ENCODE data around the gene ABTB2.
"Not testable (repeated sequence)": the region's sequence is repeated elsewhere in the genome, so short reads cannot be mapped to it uniquely, and the experiment has no call there.

The ABTB2 gene

DNA sequence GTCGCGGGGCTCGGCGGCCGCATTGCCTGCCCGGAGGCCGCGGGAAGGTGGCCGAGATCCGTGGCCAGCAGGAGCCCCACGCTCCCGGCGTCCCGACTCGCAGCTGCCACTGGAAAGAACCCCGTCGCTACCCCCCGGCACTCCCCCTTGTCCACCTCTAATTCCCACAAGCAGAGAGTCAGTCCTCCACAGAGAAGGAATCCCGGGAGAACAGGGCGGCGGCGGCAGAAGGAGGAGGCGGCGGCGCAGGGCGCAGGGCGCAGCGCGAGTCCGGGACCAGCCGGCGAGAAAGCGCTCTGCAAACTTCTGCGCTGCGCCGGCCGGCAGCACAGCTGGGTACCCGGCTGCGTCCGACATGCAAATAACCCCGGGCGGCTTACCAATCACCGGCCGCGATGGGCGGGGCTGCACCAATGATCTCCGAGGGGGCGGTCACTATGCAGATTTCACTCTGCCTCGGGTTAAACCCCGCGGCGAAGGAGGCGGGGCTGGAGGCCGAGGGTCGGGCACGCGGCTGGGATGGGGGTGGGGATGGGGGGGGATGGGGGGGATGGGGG, at the start of gene ABTB2:
Gene ABTB2, minus strand, starts transcription at position 310 of the 557 bp plus-strand sequence.
- DNase-seq = peak; percentile 94

- no peak for DNase-seq
Observed at GRCh38 chr11:34407121-34407813, 49.5 kb upstream of the ABTB2 start.

- DNase-seq = no peak
Observed at GRCh38 chr11:34406413-34406812, 48.6 kb upstream of the ABTB2 start.

DNA sequence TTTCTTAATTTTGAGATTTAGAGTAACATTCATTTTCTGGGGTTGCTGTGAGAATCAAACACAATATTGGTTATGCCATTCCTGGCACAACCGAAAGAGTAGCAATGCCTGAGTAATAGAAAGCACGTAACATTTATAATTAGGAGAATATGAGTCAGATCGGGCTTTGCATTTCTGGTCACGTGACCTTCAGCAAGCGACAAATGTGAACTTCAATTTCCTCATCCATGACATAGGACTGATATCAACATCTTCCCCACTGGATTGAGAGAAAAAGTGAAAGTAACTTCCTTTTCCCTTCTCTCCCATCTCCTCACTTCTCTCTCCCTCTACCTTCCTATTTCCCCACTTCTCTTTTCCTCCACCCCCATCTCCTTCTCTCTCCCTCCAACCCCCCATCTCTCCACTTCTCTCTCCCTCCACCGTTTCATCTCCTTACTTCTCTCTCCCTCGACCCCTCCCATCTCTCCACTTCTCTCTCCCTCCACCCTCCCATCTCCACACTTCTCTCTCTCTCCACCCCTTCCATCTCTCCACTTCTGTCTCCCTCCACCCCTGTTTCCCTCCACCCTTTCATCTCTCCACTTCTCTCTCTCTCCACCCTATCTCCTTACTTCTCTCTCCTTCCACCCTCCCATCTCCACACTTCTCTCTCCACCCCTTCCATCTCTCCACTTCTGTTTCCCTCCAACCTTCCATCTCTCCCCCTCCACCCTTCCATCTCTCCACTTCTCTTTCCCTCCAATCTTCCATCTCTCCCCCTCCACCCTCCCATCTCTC, 47.5 kb upstream of the ABTB2 start:
- no peak for DNase-seq

GRCh38 chr11:34404280-34404679, 46.5 kb upstream of the ABTB2 start:
- no peak for DNase-seq

DNA sequence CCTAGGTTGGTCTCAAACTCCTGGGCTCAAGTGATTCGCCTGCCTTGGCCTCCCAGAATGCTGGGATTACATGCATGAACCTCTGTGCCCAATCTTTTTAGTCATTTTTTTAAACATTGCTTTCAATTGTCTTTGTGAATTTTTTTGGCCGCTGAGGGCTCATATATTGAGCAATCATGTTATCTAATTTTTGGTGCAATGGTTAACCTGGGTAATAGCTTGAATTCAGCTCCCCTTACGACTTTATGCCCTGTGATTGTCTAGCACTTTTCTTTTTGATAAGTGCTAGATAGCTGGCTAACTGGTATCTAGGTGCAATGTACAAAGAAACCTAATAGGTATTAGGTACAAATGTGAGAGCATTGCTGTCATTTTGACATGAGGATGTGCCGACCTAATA, 45.6 kb upstream of the ABTB2 start:
- no peak for DNase-seq

DNA sequence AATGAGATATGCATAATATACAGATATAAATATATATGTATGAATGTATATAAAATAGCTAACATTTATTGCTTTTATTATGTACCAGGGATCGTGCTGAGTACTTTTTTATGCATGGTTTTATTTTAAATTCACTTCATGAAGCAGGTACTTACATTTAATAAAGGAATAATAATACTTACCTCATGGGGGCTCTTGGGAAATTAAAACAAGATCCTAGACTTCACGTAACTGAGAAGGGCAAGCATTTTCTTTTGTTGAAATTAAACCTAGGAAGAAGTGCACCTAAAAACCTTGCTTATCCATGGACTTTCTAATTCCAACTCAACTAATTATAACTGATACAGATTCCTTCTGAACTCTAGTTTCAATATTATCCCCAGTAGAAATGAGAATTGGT, 40.0 kb upstream of the ABTB2 start:
- no peak for DNase-seq

DNA sequence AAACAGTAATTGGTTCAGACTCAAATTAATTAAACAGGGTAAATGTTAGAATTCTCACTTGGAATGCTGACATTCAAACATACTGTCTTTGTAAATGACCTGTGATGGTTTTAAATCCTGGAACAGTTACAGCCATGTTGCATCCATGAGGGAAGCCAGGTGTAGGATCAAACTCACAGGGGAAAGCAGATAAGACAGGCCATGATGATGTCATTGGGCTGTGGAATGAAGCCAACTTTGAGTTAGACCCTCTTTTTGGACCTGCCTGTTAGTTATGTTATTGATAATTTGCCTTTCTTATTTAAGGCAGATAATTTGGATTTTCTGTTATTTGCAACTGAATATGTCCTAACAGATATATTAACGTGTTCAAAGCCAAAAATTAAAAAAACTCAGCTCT, 39.3 kb upstream of the ABTB2 start:
- no peak for DNase-seq

- no peak for DNase-seq
Observed at GRCh38 chr11:34395916-34396550, 38.2 kb upstream of the ABTB2 start.

GRCh38 chr11:34394771-34395300, 37.0 kb upstream of the ABTB2 start:
- DNase-seq = no peak

- DNase-seq = no peak
Observed at GRCh38 chr11:34387653-34388052, 29.8 kb upstream of the ABTB2 start.

- not testable (repeated sequence) for DNase-seq
Observed at GRCh38 chr11:34386356-34386755, 28.5 kb upstream of the ABTB2 start.

- peak; percentile 10 for DNase-seq
Observed at GRCh38 chr11:34382532-34383276, 24.9 kb upstream of the ABTB2 start.

- DNase-seq = no peak
Observed at GRCh38 chr11:34381775-34382174, 24.0 kb upstream of the ABTB2 start.

DNA sequence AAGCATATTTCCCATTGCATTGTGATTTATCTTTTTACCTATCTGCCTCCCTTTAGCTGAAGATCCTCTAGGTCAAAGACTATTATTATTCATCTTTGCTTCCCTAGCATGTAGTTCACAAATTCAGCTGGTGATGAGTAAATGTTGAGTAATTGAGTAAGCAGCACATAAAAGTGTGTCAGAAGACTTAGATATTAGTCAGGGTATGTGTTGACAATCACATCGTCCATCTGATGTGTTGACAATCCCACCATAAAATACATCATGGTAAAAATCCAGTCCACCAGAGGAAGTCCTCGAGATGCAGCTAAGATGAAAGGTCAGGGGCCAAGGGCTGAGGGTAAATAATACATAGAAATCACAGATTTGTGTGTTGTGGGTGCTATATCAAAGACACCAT, 22.9 kb upstream of the ABTB2 start:
- DNase-seq = no peak

GRCh38 chr11:34379539-34379938, 21.7 kb upstream of the ABTB2 start:
- DNase-seq = no peak

DNA sequence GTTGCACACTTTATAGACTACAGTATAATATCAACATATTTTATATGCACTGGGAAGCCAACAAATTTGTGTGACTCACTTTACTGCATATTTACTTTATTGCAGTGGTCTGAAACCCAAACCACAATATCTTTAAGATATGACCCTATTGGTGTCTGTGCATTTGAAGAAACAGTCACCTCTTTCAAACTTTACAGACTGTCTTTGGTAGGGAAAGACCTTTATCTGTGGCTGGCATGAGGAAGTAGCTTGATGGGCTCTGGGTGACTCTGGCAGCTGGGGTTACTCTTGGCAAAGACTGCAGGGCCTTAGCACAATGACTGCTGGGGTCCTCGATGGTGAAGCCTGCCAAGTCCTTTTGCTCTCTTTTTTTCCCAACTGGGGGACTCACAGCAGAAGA, 21.3 kb upstream of the ABTB2 start:
- peak; percentile 45 for DNase-seq

DNA sequence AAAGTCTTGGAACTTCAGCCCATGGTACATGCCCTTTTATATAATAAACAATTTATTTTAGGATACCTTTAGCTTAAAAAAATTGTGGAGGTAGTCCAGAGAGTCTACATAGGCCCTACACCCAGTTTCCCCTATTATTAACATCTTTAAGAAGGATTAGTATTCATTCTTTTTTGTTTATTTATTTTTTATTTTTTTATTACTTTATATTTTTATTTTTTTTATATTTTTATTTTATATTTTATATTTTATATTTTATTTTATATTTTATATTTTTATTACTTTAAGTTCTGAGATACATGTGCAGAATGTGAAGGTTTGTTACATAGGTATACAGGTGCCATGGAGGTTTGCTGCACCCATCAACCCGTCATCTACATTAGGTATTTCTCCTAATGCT, 15.9 kb upstream of the ABTB2 start:
- no peak for DNase-seq

DNA sequence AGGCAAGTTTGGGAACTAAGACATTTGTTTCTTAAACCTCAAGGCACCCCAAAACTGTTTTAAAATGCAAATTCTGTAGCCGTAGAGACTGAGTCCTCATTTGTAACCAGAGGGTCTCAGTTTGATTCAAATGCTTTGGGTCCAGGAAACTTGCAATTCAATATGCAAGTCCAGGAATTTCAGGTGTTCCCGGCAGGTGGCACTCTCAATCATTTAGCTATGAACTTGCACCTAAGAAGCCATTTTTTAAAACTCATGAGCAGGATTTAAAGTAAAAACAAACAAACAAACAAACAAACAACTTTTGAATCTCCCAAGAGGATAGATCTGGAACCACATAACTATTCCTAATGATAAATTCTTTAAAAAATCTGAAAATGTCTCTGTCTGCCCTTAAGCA, 8.7 kb upstream of the ABTB2 start:
- no peak for DNase-seq

DNA sequence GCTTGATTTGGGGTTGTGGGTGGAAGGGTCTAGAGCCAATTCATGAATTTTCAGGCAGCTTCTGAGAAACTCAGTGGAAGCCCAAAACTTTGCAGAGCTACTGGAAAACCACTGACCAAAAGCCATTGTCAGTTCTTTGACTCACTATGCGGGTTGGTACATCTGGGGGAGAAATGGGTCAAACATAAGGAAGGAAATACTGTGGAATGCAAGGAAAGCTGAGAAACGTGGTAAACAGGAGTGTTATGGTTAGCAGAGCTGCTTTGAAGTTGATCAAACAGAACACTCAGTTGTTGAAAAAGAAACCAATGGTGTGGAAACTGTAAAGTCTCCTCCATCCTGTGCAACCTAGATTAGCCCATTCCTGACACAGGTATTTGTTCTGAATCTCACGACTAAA, 6.3 kb upstream of the ABTB2 start:
- no peak for DNase-seq

- no peak for DNase-seq
Observed at GRCh38 chr11:34363363-34364084, 5.7 kb upstream of the ABTB2 start.

DNA sequence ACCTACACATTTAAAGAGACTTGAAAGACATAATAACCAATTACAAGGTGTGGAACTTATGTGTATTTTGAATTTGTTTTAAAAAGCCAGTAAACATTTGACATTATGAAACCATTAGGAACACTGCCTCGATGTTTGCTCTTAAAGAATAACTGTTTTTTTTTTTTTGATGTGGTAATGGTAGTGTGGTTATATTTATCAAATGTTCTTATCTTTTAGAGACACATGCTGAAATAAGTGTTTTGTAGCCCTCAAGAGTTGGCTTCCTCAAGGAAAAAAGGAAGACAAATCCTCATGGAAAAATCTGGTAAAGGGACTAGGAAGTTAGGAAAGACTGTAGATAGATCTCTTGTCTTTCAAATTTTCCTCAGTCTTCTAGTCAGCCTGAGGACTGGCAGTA, 2.2 kb upstream of the ABTB2 start:
- DNase-seq = no peak
